ENCODE results near the gene CIAO3.
"Not testable (repeated sequence)": the region's sequence is repeated elsewhere in the genome, so short reads cannot be mapped to it uniquely, and the experiment has no call there.

CIAO3 gene

GRCh38 chr16:718922-719321, 21.9 kb downstream of the CIAO3 start:
- Mint-ChIP-seq H3K4me3 (peak overlapping the region; percentile 80), H3K27ac (peak overlapping the region; percentile 40), H3K9me3 (no peaks in the 10 kb centered on the region), H3K4me1 (peaks cover 27% of the 10 kb centered on the region), H3K36me3 (peaks cover 15% of the 10 kb centered on the region)
- ATAC-seq (no peak), DNase-seq (ENCODE audit: low spot score in 2 of 2) (no peak)

- Mint-ChIP-seq H3K27ac (no peak overlapping the region), H3K9me3 (no peaks in the 10 kb centered on the region), H3K4me1 (peaks cover 27% of the 10 kb centered on the region), H3K36me3 (peaks cover 15% of the 10 kb centered on the region), H3K4me3 (no peak overlapping the region)
- ATAC-seq: no peak
- DNase-seq (ENCODE audit: low spot score in 2 of 2): no peak
These were observed 22.4 kb downstream of the CIAO3 start for GRCh38 chr16:718389-718788.

GRCh38 chr16:717450-718245, 23.1 kb downstream of the CIAO3 start:
- Mint-ChIP-seq H3K4me1 (peaks cover 30% of the 10 kb centered on the region), H3K4me3 (no peak overlapping the region)

GRCh38 chr16:716768-717325, 23.9 kb downstream of the CIAO3 start:
- DNase-seq (ENCODE audit: low spot score in 2 of 2) (no peak), ATAC-seq (no peak)
- Mint-ChIP-seq H3K36me3 (peaks cover 15% of the 10 kb centered on the region), H3K4me1 (peaks cover 29% of the 10 kb centered on the region), H3K9me3 (no peaks in the 10 kb centered on the region), H3K27ac (no peak overlapping the region), H3K4me3 (peak overlapping the region; percentile 61)

More at GRCh38 chr16:717450-718245, 23.1 kb downstream of the CIAO3 start:
- H3K9me3 Mint-ChIP-seq: no peaks in the 10 kb centered on the region
- ATAC-seq: no peak
- DNase-seq (ENCODE audit: low spot score in 2 of 2): no peak
- H3K27ac Mint-ChIP-seq: no peak overlapping the region
- H3K36me3 Mint-ChIP-seq: peaks cover 15% of the 10 kb centered on the region

- H3K9me3 Mint-ChIP-seq: no peaks in the 10 kb centered on the region
These were observed 24.6 kb downstream of the CIAO3 start for GRCh38 chr16:716200-716568.

GRCh38 chr16:715477-716199, 25.2 kb downstream of the CIAO3 start:
- DNase-seq (ENCODE audit: low spot score in 2 of 2) (peak in 1 of 2 donors; percentile 79), ATAC-seq (peak; percentile 24)
- Mint-ChIP-seq H3K9me3 (no peaks in the 10 kb centered on the region), H3K36me3 (peaks cover 15% of the 10 kb centered on the region), H3K4me1 (peaks cover 27% of the 10 kb centered on the region), H3K4me3 (peak overlapping the region; percentile 61), H3K27ac (no peak overlapping the region)

More at GRCh38 chr16:716200-716568, 24.6 kb downstream of the CIAO3 start:
- no peak for ATAC-seq
- no peak overlapping the region for H3K27ac Mint-ChIP-seq
- DNase-seq (ENCODE audit: low spot score in 2 of 2): no peak
- peaks cover 27% of the 10 kb centered on the region for H3K4me1 Mint-ChIP-seq
- peaks cover 15% of the 10 kb centered on the region for H3K36me3 Mint-ChIP-seq
- peak overlapping the region; percentile 61 for H3K4me3 Mint-ChIP-seq

GRCh38 chr16:714558-715476, 26.0 kb downstream of the CIAO3 start, which contains the start of gene METRN:
TSS of gene METRN (plus strand) at chr16:715118. CDS start at chr16:715290, 172 bp downstream.
- H3K4me1 Mint-ChIP-seq: peaks cover 20% of the 10 kb centered on the region
- peak within 1 kb of the TSS; percentile 61 for H3K4me3 Mint-ChIP-seq
- H3K9me3 Mint-ChIP-seq: no peaks in the 10 kb centered on the region
- peaks cover 7% of the 10 kb centered on the region for H3K36me3 Mint-ChIP-seq
- no peak within 1 kb of the TSS for H3K27ac Mint-ChIP-seq
- peak; percentile 90 to 94 for DNase-seq (ENCODE audit: low spot score in 2 of 2)
- ATAC-seq: peak; percentile 86

- no peak overlapping the region for H3K27ac Mint-ChIP-seq
- peak overlapping the region; percentile 22 for H3K4me3 Mint-ChIP-seq
- H3K36me3 Mint-ChIP-seq: peaks cover 5% of the 10 kb centered on the region
- no peak for ATAC-seq
- no peak for DNase-seq (ENCODE audit: low spot score in 2 of 2)
- H3K9me3 Mint-ChIP-seq: no peaks in the 10 kb centered on the region
- H3K4me1 Mint-ChIP-seq: peaks cover 13% of the 10 kb centered on the region
These were observed 26.7 kb downstream of the CIAO3 start for GRCh38 chr16:714079-714478.

GRCh38 chr16:712740-713250, 28.0 kb downstream of the CIAO3 start:
- H3K4me3 Mint-ChIP-seq, H3K36me3 Mint-ChIP-seq, H3K9me3 Mint-ChIP-seq, H3K27ac Mint-ChIP-seq, ATAC-seq: not testable (repeated sequence)
- peaks cover 11% of the 10 kb centered on the region for H3K4me1 Mint-ChIP-seq
- DNase-seq (ENCODE audit: low spot score in 2 of 2): peak; percentile 43 to 79

- Mint-ChIP-seq H3K27ac (no peak overlapping the region), H3K36me3 (peaks cover 4% of the 10 kb centered on the region), H3K9me3 (no peaks in the 10 kb centered on the region), H3K4me3 (no peak overlapping the region), H3K4me1 (peaks cover 11% of the 10 kb centered on the region)
- ATAC-seq (peak; percentile 70), DNase-seq (ENCODE audit: low spot score in 2 of 2) (peak; percentile 89 to 91)
These were observed 29.1 kb downstream of the CIAO3 start for GRCh38 chr16:711548-712320.

GRCh38 chr16:711084-711483, 29.7 kb downstream of the CIAO3 start:
- ATAC-seq (no peak), DNase-seq (ENCODE audit: low spot score in 2 of 2) (no peak)
- H3K4me3 Mint-ChIP-seq: no peak overlapping the region
- no peaks in the 10 kb centered on the region for H3K36me3 Mint-ChIP-seq
- H3K27ac Mint-ChIP-seq: no peak overlapping the region
- peaks cover 6% of the 10 kb centered on the region for H3K4me1 Mint-ChIP-seq
- no peaks in the 10 kb centered on the region for H3K9me3 Mint-ChIP-seq

- no peaks in the 10 kb centered on the region for H3K36me3 Mint-ChIP-seq
These were observed 30.2 kb downstream of the CIAO3 start for GRCh38 chr16:710500-711075.

GRCh38 chr16:709566-710499, 31.0 kb downstream of the CIAO3 start:
- Mint-ChIP-seq H3K4me3 (no peak overlapping the region), H3K9me3 (no peaks in the 10 kb centered on the region), H3K27ac (no peak overlapping the region), H3K36me3 (no peaks in the 10 kb centered on the region), H3K4me1 (peaks cover 5% of the 10 kb centered on the region)
- no peak for ATAC-seq
- no peak for DNase-seq (ENCODE audit: low spot score in 2 of 2)

More at GRCh38 chr16:710500-711075, 30.2 kb downstream of the CIAO3 start:
- H3K4me1 Mint-ChIP-seq: peaks cover 5% of the 10 kb centered on the region
- H3K27ac Mint-ChIP-seq: no peak overlapping the region
- DNase-seq (ENCODE audit: low spot score in 2 of 2) (no peak), ATAC-seq (no peak)
- H3K9me3 Mint-ChIP-seq: no peaks in the 10 kb centered on the region
- H3K4me3 Mint-ChIP-seq: no peak overlapping the region
